Neuronal stem cell (in vitro differentiated cells): ENCODE results near the gene INO80D.
"Not testable (repeated sequence)": the region's sequence is repeated elsewhere in the genome, so short reads cannot be mapped to it uniquely, and the experiment has no call there.

ENCODE experiments used
- DNase-seq: peaks from one replicate; pipeline ENCODE4 v3.0.0-alpha.2; 2013; ENCODE audit warnings: low spot score
- H2AFZ ChIP-seq: one replicate; pipeline ENCODE4 v1.6.1; 2013; ENCODE audit warnings: mild to moderate bottlenecking, low read length, inconsistent platforms
- H2AK5ac ChIP-seq: 2 replicates; pipeline ENCODE4 v1.6.1; 2013; ENCODE audit warnings: low read depth, mild to moderate bottlenecking, inconsistent platforms, low read length, moderate library complexity, mixed read lengths
- H2BK120ac ChIP-seq: 2 replicates; pipeline ENCODE4 v1.6.1; 2013; ENCODE audit warnings: low read depth, mild to moderate bottlenecking, inconsistent platforms, low read length, moderate library complexity, mixed read lengths
- H2BK12ac ChIP-seq: one replicate; pipeline ENCODE4 v1.6.1; 2013; ENCODE audit warnings: low read length, inconsistent platforms
- H2BK15ac ChIP-seq: 2 replicates; pipeline ENCODE4 v1.6.1; 2013; ENCODE audit warnings: mild to moderate bottlenecking, low read length, inconsistent platforms, mixed read lengths
- H2BK5ac ChIP-seq: one replicate; pipeline ENCODE4 v1.6.1; 2013; ENCODE audit warnings: inconsistent platforms, mild to moderate bottlenecking, low read length, moderate library complexity
- H3K14ac ChIP-seq: one replicate; pipeline ENCODE4 v1.6.1; 2013; ENCODE audit warnings: low read length, inconsistent platforms
- H3K18ac ChIP-seq: 2 replicates; pipeline ENCODE4 v1.6.1; 2013; ENCODE audit warnings: low read length, inconsistent platforms
- H3K23ac ChIP-seq: 2 replicates; pipeline ENCODE4 v1.6.1; 2013; ENCODE audit warnings: low read depth, mild to moderate bottlenecking, mixed read lengths, low read length, inconsistent platforms; ENCODE audit not compliant: poor library complexity
- H3K27ac ChIP-seq: replicated peaks from 3 replicates; pipeline ENCODE4 v1.5.1; 2013; ENCODE audit warnings: low read length, inconsistent platforms
- H3K27me3 ChIP-seq, 3 experiments: 2 replicates each; pipeline ENCODE4 v1.6.1; 2013; ENCODE audit warnings: low read length in 3 of 3, mild to moderate bottlenecking in 2 of 3, inconsistent platforms in 1 of 3, low read depth in 1 of 3, mixed read lengths in 1 of 3, moderate library complexity in 1 of 3; ENCODE audit not compliant: control insufficient read depth in 3 of 3, insufficient read depth in 3 of 3
- H3K36me3 ChIP-seq, 2 donors: replicated peaks in 1 of 2; 2 replicates each; pipeline ENCODE4 v1.6.1; 2013; ENCODE audit warnings: low read length in 2 of 2; ENCODE audit not compliant: control insufficient read depth in 2 of 2, insufficient read depth in 2 of 2
- H3K4ac ChIP-seq: 2 replicates; pipeline ENCODE4 v1.6.1; 2013; ENCODE audit warnings: inconsistent platforms, mild to moderate bottlenecking, low read length, moderate library complexity
- H3K4me1 ChIP-seq, 2 donors: 1 replicate in 1 of 2; 2 replicates in 1 of 2; pipeline ENCODE4 v1.6.1; 2013; ENCODE audit warnings: low read length in 2 of 2, low read depth in 1 of 2; ENCODE audit not compliant: control insufficient read depth in 2 of 2, insufficient read depth in 1 of 2
- H3K4me2 ChIP-seq: one replicate; pipeline ENCODE4 v1.6.1; 2013; ENCODE audit warnings: mild to moderate bottlenecking, low read length, inconsistent platforms; ENCODE audit not compliant: insufficient read depth, poor library complexity, severe bottlenecking
- H3K4me3 ChIP-seq, 2 donors: 2 replicates each; pipeline ENCODE4 v1.5.1; 2013; ENCODE audit warnings: low read length in 2 of 2, mild to moderate bottlenecking in 2 of 2, inconsistent platforms in 1 of 2, moderate library complexity in 1 of 2
- H3K79me1 ChIP-seq: one replicate; pipeline ENCODE4 v1.6.1; 2013; ENCODE audit warnings: low read depth, mild to moderate bottlenecking, inconsistent platforms, low read length, moderate library complexity
- H3K9ac ChIP-seq: one replicate; pipeline ENCODE4 v1.6.1; 2013; ENCODE audit warnings: mild to moderate bottlenecking, low read depth, low read length, inconsistent platforms; ENCODE audit not compliant: poor library complexity
- H3K9me3 ChIP-seq, 2 donors: replicated peaks in 1 of 2; 2 replicates each; pipeline versions ENCODE3 to v1.6.1; 2013; ENCODE audit warnings: low read length in 2 of 2, mild to moderate bottlenecking in 2 of 2, inconsistent platforms in 1 of 2, low read depth in 1 of 2, mixed read lengths in 1 of 2, moderate library complexity in 1 of 2; ENCODE audit not compliant: control insufficient read depth in 2 of 2, insufficient read depth in 1 of 2
- H4K8ac ChIP-seq: one replicate; pipeline ENCODE4 v1.6.1; 2013; ENCODE audit warnings: low read depth, mild to moderate bottlenecking, inconsistent platforms, low read length, moderate library complexity
- H4K91ac ChIP-seq: one replicate; pipeline ENCODE4 v1.6.1; 2013; ENCODE audit warnings: low read length, low read depth, mild to moderate bottlenecking, inconsistent platforms; ENCODE audit not compliant: poor library complexity
- WGBS, 2 donors: extraction: QIAGEN DNeasy Blood & Tissue Kit; methylation state at CpG; one replicate each; pipeline ENCODE4 v1.1.7; 2013; ENCODE audit warnings: missing lambda C conversion rate in 2 of 2, mixed read lengths in 1 of 2; ENCODE audit not compliant: insufficient read length in 2 of 2, insufficient replicate concordance in 1 of 2; ENCODE audit errors: extremely low coverage in 2 of 2; 5-methylcytosine and 5-hydroxymethylcytosine counted together

INO80D gene

DNA sequence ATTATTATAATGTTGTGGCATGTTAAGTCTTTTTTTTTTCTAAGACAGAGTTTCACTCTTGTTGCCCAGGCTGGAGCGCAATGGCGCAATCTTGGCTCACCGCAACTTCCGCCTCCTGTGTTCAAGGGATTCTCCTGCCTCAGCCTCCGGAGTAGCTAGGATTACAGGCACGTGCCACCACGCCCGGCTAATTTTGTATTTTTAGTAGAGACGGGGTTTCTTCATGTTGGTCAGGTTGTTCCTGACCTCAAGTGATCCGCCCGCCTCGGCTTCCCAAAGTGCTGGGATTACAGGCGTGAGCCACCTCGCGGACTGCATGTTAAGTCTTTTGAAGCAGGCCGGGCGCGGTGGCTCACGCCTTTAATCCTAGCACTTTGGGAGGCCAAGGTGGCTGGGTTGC lies 12.9 kb upstream of the INO80D start:
- not testable (repeated sequence) for H3K36me3 ChIP-seq, H3K9me3 ChIP-seq, H4K8ac ChIP-seq, H2AFZ ChIP-seq, H3K4ac ChIP-seq, H3K27me3 ChIP-seq, H3K14ac ChIP-seq, H2BK120ac ChIP-seq, H3K4me1 ChIP-seq, H3K79me1 ChIP-seq, H3K18ac ChIP-seq, H2BK5ac ChIP-seq, H3K23ac ChIP-seq, H4K91ac ChIP-seq, H2BK12ac ChIP-seq, H3K9ac ChIP-seq, H2BK15ac ChIP-seq, H2AK5ac ChIP-seq, H3K4me3 ChIP-seq, DNase-seq, H3K4me2 ChIP-seq, H3K27ac ChIP-seq
- WGBS, 2 donors, result no CpG with 5 or more reads among the region's 19 CpGs

DNA sequence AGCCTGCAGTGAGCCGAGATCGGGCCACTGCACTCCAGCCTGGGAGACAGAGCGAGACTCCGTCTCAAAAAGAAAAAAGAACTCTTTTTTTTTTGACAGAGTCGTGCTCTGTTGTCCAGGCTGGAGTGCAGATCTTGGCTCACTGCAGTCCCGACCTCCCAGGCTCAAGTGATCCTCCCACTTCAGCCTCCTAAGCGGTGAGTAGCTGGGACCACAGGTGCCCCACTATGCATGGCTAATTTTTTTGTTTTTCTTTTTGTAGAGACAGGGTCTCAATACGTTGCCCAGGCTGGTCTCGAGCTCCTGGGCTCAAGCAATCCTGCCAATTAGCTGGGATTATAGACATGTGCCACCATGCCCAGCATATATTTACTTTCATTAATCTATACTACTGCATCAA lies 12.5 kb upstream of the INO80D start:
- H3K27ac ChIP-seq, result no peak overlapping the region
- no peaks in the 10 kb centered on the region for H3K9me3 ChIP-seq
- no CpG with 5 or more reads among the region's 9 CpGs for WGBS, 2 donors
- no peak overlapping the region for H3K18ac ChIP-seq
- H3K36me3 ChIP-seq, result peaks cover 0 to 2% of the 10 kb centered on the region in 2 donors
- H4K91ac ChIP-seq, result no peak overlapping the region
- H2BK5ac ChIP-seq, result no peak overlapping the region
- no peaks in the 10 kb centered on the region for H3K79me1 ChIP-seq
- no peak for DNase-seq
- no peak overlapping the region for H2BK12ac ChIP-seq
- H2AK5ac ChIP-seq, result no peak overlapping the region
- H3K9ac ChIP-seq, result no peak overlapping the region
- no peak overlapping the region for H2BK15ac ChIP-seq
- no peak overlapping the region for H3K14ac ChIP-seq
- no peak overlapping the region for H3K4me3 ChIP-seq
- no peak overlapping the region for H2BK120ac ChIP-seq
- peaks cover 0 to 4% of the 10 kb centered on the region in 2 donors for H3K4me1 ChIP-seq
- no peak overlapping the region for H3K4ac ChIP-seq
- no peak overlapping the region for H3K23ac ChIP-seq
- no peak overlapping the region for H3K4me2 ChIP-seq
- no peaks in the 10 kb centered on the region for H3K27me3 ChIP-seq
- no peak overlapping the region for H2AFZ ChIP-seq
- H4K8ac ChIP-seq, result no peak overlapping the region

GRCh38 chr2:206096876-206097275 lies 10.9 kb upstream of the INO80D start:
- H2BK12ac ChIP-seq, result no peak overlapping the region

GRCh38 chr2:206095536-206096332 lies 9.8 kb upstream of the INO80D start:
- Histone ChIP-seq H3K4ac (no peak overlapping the region), H2BK12ac (no peak overlapping the region), H2BK5ac (no peak overlapping the region), H3K79me1 (no peaks in the 10 kb centered on the region), H2AFZ (no peak overlapping the region), H2BK120ac (no peak overlapping the region), H2BK15ac (no peak overlapping the region), H4K91ac (no peak overlapping the region), H3K9ac (no peak overlapping the region), H3K27me3 (no peaks in the 10 kb centered on the region), H3K18ac (no peak overlapping the region), H3K23ac (no peak overlapping the region), H3K36me3 (peaks cover 0 to 2% of the 10 kb centered on the region in 2 donors), H2AK5ac (no peak overlapping the region), H3K27ac (no peak overlapping the region), H3K14ac (no peak overlapping the region), H3K9me3 (no peaks in the 10 kb centered on the region), H3K4me2 (no peak overlapping the region), H3K4me1 (peaks cover 7 to 8% of the 10 kb centered on the region in 2 donors), H3K4me3 (no peak overlapping the region), H4K8ac (no peak overlapping the region)
- DNase-seq, result no peak
- WGBS, 2 donors, result no CpG with 5 or more reads among the region's 3 CpGs

More at GRCh38 chr2:206096876-206097275, 10.9 kb upstream of the INO80D start:
- no peak for DNase-seq
- no peak overlapping the region for H2BK15ac ChIP-seq
- H3K23ac ChIP-seq, result no peak overlapping the region
- no peak overlapping the region for H2BK5ac ChIP-seq
- no peak overlapping the region for H3K4me3 ChIP-seq
- WGBS, 2 donors, result no CpG with 5 or more reads among the region's 2 CpGs
- no peaks in the 10 kb centered on the region for H3K9me3 ChIP-seq
- peaks cover 7% of the 10 kb centered on the region in 2 donors for H3K4me1 ChIP-seq
- H3K79me1 ChIP-seq, result no peaks in the 10 kb centered on the region
- no peak overlapping the region for H3K27ac ChIP-seq
- H2AFZ ChIP-seq, result no peak overlapping the region
- H4K8ac ChIP-seq, result no peak overlapping the region
- H3K4me2 ChIP-seq, result no peak overlapping the region
- no peak overlapping the region for H3K18ac ChIP-seq
- no peak overlapping the region for H3K14ac ChIP-seq
- no peak overlapping the region for H4K91ac ChIP-seq
- no peak overlapping the region for H2AK5ac ChIP-seq
- H3K4ac ChIP-seq, result no peak overlapping the region
- H3K36me3 ChIP-seq, result peaks cover 0 to 2% of the 10 kb centered on the region in 2 donors
- H3K27me3 ChIP-seq, result no peaks in the 10 kb centered on the region
- H2BK120ac ChIP-seq, result no peak overlapping the region
- H3K9ac ChIP-seq, result no peak overlapping the region
